ENCODE data around the gene SLC13A5.

- TF ChIP-seq CTCF (conservative IDR thresholded peaks at IDR 0.05; ENCODE audit: low read length): no peak
- no peak for TF ChIP-seq EZH2phosphoT487 (IDR thresholded peaks at IDR 0.05; ENCODE audit: borderline replicate concordance)
Observed at GRCh38 chr17:6684881-6685767, 28.0 kb downstream of the SLC13A5 start.
